Fibroblast of skin of right quadriceps (primary cell): ENCODE results near the gene PPP1R9B.

ENCODE experiments used
- DNase-seq: peaks from one replicate; pipeline ENCODE4 v3.0.0-alpha.2; 2013

Gene PPP1R9B, protein sequence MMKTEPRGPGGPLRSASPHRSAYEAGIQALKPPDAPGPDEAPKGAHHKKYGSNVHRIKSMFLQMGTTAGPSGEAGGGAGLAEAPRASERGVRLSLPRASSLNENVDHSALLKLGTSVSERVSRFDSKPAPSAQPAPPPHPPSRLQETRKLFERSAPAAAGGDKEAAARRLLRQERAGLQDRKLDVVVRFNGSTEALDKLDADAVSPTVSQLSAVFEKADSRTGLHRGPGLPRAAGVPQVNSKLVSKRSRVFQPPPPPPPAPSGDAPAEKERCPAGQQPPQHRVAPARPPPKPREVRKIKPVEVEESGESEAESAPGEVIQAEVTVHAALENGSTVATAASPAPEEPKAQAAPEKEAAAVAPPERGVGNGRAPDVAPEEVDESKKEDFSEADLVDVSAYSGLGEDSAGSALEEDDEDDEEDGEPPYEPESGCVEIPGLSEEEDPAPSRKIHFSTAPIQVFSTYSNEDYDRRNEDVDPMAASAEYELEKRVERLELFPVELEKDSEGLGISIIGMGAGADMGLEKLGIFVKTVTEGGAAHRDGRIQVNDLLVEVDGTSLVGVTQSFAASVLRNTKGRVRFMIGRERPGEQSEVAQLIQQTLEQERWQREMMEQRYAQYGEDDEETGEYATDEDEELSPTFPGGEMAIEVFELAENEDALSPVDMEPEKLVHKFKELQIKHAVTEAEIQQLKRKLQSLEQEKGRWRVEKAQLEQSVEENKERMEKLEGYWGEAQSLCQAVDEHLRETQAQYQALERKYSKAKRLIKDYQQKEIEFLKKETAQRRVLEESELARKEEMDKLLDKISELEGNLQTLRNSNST

DNA sequence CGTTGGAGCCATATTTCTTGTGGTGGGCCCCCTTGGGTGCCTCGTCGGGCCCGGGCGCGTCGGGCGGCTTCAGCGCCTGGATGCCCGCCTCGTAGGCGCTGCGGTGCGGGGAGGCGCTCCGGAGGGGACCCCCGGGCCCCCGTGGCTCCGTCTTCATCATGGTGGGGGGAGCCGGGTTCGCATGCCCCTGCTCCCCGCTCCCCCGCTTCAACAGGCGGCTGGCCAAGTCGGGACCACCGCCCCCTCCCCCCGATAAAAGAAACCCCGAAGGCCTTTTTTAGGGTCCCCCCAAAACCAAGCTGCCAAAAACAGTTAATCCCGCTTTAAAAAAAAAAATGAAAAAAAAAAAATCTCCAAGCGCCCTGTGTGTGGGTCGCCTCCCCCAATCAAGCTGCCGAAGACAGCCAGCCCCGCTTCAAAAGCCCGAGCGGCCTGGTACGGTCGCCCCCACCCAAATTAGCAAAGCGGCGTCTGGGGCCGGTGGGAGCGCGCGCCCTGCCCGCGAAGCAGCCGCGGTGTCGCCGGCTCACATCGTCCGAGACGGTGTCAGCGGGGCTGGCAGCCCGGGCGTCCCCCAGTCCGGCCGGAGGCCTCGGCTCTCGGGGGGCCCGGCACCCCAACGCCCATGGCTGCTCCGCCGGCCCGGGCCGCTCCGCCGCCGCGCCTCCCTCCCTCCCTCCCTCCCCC, at the start of gene PPP1R9B:
Gene PPP1R9B (minus strand): TSS at position 324 of the 687 bp plus-strand sequence. CDS start 164 bp downstream, at position 160.
- DNase-seq = no peak

DNA sequence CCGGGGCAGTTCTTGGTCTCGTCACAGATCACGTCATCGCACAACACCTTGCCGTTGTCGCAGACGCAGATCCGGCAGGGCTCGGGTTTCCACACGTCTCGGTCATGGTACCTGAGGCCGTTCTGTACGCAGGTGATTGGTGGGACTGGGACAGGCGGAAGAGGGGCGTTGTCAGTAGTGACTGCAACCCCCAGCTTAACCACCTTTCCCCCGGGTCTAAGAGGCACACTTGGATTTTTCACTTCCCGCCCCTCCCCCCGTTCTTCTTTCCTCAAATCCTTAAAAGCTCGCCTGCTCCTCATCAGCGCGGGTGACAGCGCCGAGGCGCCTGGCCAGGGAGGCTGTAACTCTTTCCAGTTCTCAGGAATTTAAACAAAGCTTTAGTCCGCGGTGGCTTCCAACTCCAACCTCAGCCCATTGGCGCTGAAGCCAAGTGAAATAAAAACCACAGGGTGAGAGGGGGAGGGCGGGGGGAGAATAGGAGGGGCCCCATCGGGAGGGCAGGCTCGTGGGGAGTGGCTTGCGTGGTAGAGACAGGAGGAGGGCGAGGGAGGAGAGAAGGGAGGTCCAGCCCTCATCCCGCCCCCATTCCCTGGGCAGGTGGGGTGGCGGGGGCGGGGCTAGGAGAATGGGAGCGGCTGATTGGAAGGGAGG, 49.5 kb upstream of the PPP1R9B start:
- DNase-seq = peak; percentile 95

DNA sequence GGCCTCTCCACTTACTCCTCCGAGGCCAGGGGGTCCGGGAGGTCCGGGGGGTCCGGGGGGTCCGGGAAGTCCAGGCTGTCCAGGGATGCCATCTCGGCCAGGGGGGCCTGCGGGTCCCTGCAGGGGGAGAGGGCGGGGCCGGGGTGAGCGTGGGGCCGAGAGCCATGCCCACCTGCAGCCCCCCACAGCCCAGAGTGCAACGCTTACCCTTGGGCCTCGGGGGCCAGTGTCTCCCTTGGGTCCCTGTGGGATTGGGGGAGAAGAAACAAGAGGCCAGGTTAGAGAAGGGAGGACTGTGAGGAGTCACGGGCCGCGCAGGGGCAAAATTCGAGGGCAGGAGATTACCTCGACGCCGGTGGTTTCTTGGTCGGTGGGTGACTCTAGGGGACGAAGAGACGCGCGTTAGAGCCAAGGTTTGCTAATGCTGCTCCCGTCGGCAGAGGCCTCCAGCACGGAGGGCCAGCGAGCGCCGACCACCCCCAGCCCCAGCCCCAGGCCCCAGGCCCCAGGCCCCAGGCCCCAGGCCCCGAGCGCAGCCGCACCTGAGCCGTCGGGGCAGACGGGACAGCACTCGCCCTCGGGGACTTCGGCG, 48.8 kb upstream of the PPP1R9B start:
- DNase-seq = peak; percentile 53

DNA sequence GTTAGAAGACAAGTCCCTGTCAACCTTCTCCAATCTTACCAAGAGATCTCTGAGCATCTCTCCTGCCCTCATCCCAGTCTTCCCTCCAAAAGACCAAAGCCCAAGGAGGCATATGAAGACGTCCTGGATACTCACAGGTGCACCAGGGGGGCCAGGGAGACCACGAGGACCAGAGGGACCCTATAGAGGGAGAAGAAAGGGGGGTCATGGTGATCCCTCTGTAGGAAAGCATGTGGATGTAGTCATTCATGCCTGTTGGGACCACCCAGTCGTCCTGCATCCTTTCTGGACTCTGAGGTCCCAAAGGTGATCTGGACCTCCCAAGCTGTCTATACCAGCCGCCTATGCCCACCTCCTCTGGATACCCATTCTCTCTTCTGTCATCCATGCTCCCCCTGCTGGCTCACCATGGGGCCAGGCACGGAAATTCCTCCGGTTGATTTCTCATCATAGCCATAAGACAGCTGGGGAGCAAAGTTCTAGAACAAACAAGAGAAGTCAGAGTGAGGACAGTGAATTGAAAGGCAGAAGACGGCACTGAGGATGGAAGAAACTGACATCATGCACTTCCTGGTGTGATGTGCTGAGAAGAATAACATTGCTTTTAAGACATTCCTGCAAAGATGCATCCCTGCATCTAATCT, 47.7 kb upstream of the PPP1R9B start:
- peak; percentile 60 for DNase-seq

DNA sequence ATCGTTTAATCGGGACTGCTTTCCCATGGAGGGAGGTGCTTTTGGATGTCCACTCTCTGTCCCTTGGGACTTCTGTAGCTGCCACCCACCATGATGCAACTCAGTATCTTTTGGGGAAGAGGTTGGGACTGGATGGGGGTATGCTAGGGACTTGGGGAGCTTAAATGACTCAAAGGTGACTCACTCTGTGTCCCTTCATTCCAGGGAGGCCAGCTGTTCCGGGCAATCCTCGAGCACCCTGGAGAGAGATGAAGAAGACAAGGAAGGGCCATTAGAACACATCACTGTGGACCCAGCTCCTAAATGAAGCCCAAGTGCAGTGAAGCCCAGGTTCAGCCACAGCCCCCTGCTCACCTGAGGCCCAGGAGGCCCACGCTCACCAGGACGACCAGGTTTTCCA, 46.3 kb upstream of the PPP1R9B start:
- DNase-seq = peak; percentile 91

DNA sequence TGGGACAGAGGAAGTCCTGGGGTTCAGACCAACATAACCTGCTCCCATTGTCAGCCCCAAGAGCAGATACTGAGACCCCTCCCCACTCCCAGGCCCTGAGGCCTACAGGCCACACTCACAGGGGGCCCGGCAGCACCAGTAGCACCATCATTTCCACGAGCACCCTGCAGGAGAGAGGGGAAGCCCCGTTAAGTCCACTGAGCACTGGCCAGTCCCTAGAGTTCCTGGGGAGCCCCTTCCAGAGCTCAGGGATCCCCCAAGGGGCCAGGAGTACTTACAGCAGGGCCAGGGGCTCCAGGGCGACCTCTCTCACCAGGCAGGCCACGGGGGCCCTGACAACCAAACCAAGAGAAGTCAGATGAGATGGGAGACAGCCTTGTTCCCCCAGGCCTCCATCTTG, 45.6 kb upstream of the PPP1R9B start:
- no peak for DNase-seq

DNA sequence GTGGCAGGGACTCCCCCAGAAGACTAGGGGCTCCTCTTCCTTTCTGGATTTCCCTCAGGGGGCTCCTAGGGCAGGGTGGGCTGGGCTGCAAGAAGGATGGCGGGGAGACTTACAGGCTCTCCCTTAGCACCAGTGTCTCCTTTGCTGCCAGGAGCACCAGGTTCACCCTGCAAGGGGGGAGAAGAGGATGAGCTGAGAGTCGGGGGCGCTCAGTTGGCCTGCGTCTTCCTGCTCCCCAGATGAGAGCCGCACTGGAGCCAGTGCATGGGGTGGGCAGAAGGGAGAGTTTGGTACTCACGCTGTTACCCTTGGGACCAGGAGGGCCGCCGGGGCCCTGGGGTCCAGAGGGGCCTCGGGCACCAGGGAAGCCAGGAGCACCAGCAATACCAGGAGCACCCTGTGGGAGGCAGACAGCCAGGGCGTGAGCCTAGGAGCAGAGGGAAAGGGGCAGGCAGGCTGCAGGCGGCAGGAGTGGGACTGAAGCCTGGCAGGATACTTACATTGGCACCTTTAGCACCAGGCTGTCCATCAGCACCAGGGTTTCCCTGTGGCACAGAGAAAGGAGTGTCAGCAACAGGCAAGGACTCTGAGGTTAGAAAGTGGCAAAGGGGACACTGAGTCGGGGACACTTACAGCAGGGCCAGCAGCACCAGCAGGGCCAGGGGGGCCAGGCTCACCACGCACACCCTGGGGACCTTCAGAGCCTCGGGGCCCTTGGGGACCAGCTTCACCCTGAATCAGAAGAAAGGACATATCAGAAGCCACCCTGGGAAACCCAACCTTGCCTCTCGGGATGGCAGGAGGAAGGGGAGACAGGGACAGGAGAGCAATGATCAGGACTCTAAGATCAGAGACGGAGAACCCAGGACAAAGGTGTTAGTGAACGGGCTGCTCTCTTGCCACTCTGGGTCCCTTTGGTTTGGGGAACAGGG, 44.7 kb upstream of the PPP1R9B start:
- peak; percentile 71 for DNase-seq

DNA sequence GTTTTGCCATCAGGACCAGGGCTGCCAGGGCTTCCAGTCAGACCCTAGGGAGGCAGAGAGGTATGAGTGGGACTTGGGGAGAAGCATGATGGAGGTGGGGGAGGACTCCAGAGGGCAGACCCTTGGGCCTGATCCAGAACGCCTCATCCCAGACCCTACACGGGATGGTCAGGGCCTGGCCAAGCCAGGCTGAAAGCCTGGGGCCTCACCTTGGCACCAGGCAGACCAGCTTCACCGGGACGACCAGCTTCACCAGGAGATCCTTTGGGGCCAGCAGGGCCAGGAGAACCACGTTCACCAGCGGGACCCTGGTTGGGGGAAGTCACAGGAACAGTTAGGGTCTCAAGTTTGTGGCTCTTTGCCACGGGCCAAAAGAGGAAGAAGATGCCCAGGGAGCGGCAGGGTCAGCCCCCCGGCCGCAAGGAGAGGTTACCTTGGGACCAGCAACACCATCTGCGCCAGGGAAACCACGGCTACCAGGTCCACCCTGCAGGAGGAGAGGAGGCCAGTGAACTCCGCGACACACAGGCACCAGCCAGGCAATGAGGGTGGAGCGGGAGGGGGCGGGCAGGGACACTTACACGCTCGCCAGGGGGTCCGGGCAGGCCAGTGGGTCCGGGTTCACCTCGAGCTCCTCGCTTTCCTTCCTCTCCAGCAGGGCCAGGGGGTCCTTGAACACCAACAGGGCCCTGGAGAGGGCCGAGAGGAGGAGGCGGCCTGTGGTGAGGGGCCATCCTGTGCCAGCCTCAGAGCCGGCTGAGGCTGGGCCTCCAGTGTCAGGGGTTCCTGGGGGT, 43.9 kb upstream of the PPP1R9B start:
- DNase-seq = peak; percentile 46

DNA sequence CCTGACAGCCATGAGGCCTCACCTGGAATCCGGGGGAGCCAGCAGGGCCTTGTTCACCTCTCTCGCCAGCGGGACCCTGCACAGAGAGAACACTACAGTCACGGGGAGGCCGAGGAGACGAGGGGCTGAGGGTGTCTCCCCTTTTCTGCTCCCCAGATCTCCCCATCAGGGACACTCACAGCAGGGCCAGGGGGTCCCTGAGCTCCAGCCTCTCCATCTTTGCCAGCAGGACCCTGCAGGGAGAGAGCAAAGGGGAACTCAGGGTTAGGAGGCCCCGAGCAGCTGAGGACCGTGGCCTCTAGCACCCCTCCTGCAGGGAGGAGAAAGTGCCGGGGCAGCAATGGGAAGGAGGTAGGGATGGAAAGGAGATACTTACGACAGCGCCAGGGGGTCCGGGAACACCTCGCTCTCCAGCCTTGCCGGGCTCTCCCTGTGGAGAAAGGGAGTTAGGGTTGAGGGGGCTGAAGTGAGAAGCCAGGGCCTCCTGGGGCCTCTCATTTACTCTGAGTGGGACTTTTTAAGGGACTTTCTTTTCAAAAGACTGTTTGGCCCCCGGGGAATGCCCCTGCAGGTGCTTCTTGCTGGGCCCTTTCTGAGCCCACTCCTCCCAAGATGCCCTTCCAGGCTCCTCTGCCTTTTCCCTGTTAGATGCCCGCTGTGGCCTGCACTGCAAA, 42.3 kb upstream of the PPP1R9B start:
- peak; percentile 62 for DNase-seq

DNA sequence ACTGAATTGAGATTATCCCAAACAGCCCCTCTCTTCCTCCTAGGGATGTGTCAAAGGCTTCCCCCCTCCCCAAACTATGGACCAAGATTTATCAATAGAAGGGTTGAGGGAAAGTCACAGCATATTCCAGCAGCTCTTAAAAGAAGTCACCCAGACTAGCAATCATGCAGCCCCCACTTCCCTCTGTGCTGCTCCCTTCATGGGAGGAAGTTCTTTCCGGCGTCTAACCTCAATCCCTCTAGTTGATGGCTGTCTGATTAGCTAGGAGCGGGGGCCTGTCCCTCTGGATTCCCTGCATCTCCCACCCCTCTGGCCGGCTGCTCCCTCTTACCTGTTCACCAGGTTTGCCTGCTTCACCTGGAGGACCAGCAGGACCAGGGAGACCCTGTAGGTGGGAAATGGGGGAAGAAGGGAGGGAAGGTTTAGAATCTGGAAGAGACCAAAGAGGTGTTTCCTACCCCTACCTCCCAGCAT, 41.7 kb upstream of the PPP1R9B start:
- DNase-seq = no peak

DNA sequence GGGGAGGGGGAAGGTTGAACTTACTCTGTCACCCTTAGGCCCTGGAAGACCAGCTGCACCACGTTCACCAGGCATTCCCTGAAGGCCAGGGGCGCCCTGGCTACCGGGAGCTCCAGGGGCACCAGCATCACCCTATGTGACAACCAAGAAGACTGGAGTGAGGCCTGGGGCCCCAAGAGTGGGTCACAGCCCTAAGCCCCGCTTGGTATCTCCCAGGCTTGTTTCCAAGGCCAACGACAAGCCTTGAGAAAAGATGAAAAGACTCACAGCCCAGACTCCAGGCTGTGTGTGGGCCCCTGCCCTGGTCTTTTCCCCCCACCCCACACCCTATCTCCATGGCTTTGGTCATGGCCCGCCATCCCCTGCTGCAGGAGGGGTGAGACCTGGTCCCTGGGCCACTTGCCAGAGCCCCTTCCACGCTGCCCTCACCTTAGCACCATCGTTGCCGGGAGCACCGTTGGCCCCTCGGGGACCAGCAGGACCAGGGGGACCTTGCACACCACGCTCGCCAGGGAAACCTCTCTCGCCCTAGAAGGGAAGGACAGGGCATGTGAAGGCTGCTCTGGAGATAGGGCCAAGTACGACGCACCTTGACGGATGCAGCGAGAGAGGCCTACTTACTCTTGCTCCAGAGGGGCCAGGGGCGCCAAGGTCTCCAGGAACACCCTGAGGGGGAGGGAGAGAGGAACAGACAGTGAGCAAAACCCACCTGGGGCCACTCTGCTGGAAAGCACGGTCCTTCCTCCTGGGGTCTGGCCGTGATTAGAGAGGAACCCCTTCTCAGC, 41.1 kb upstream of the PPP1R9B start:
- DNase-seq = peak; percentile 69

DNA sequence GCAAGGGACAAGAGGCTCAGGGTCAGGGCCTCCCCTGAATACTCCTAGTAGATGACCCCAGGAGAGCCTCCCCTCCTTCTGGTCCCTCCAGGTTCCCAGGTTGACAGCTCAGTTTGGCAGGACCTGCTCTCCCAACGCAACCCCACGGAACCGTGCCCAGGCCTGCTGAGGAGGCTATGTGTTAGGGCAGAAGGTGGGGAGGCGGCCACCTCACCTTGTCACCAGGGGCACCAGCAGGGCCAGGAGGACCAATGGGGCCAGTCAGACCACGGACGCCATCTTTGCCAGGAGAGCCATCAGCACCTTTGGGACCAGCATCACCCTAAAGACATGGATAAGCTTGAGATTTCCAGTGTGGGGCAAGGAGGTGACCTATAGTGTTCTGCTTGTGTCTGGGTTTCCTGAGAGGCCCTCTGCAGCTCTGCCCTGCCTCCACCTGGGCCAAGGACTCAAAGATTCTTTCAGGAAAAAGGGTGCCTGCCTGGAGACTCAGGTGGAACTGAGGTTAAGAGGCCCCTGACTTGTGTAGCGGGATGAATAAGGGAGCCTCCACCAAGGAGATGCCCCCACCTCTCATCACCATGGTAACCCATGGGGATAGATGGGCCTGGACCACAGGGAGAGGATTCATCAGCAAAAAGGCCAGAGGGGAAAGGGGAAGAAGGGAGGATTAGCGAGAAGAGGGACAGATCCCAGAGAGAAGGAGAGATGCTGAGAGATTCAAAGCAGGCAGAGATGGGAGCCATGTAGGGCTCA, 40.3 kb upstream of the PPP1R9B start:
- DNase-seq = peak; percentile 77

DNA sequence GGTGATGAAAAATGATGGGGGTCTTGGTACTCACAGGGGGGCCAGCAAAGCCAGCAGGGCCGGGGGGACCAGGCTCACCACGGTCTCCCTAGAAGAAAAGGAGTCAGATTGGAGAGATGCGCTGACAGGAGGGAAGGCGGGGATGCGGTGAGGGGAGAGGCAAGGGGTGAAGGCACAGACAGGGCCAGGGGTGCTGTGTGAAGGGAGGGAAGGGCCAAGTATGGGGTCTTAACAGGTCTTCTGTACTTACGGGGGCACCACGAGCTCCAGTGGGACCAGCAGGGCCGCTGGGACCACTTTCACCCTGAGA, 39.8 kb upstream of the PPP1R9B start:
- DNase-seq = no peak

DNA sequence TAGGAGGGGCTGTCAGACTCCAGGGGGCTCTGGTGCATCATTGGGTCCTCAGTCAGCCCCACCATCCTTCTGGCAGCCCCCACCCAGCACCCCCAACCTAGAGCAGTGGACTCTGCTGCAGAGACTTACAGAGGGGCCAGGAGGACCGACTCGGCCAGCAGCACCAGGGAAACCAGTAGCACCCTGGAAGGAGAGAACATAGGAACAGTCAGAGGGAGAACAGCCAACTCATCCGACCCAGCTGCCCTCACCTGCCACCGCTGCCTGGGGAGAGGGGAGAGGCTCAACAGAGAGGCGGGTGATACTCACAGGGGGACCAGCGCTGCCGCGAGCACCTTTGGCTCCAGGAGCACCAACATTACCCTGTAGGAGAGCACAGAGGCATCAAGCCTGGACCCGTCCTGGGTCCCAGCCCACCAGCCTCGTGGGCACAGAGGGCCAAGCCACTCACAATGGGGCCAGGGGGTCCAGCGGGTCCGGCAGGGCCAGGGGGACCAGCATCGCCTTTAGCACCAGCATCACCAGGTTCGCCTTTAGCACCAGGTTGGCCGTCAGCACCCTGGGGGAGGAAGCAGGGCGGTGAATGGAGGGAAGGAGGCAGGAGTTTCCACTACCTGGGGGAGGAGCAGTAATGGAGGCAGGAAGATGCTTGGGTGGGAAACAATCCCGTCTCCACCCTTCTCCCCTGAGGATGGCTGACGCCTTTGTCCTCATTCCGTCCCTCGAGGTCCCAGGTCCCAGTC, 39.2 kb upstream of the PPP1R9B start:
- peak; percentile 70 for DNase-seq

DNA sequence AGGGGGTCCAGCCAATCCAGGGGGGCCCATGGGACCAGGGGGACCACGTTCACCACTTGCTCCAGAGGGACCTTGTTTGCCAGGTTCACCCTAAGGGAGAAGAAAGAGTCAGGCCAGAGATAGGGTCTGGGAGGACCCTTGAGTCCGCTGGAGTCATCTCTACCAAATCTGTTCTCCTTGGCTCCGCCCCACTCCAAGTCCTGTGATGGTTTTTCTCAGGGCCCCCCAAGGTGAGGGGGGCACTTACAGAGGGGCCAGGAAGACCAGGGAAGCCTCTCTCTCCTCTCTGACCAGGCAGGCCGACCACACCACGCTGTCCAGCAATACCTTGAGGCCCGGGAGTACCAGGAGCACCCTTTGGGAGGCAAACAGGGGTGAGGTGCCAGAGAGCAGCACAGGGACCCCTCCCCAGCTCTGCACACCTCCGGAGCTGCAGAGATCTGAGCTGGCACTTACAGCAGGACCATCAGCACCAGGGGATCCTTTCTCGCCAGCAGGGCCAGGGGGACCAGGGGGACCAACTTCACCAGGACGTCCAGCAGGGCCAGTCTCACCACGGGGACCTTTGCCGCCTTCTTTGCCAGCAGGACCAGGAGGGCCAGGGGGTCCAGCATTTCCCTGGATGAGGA, 38.6 kb upstream of the PPP1R9B start:
- DNase-seq = peak; percentile 74

DNA sequence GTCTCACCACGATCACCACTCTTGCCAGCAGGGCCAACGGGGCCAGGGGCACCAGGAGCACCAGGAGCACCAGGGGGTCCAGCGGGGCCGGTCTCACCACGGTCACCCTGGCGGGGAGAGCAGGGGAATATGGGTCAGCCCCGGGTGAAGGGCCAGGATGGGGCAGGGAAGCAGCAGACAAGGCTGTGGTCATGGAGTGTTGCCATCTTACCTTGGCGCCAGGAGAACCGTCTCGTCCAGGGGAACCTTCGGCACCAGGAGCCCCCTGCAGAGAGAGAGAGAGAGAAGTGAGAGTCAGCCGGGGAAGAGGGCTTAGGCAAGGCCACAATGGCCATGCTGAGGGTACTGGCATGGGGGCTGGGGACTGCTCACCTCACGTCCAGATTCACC, 38.0 kb upstream of the PPP1R9B start:
- peak; percentile 69 for DNase-seq
